CD14-positive monocyte (primary cell): Measurements from ENCODE around the gene RER1. TPM values are rescaled to one million over a fixed set of nuclear protein-coding genes. Genes with fewer than 3 reads are reported as not detected.

Source experiments
- DNase-seq, 3 donors: peaks; one replicate each; pipeline ENCODE4 v3.0.0-alpha.2; 2011 to 2022
- H2AFZ ChIP-seq: 2 replicates; pipeline ENCODE4 v1.6.0; 2012; ENCODE audit warnings: mild to moderate bottlenecking, low read depth, low read length, inconsistent platforms; ENCODE audit not compliant: insufficient read depth, poor library complexity, severe bottlenecking
- H3K27ac ChIP-seq, 2 donors: 1 replicate in 1 of 2; 2 replicates in 1 of 2; pipeline ENCODE4 v1.5.1; 2012 to 2013; ENCODE audit warnings: low read length in 2 of 2, control low read depth in 1 of 2, inconsistent platforms in 1 of 2, low read depth in 1 of 2, mild to moderate bottlenecking in 1 of 2
- H3K27me3 ChIP-seq, 2 donors: one replicate each; pipeline versions ENCODE4 v1.6.0 to v1.6.1; 2011 to 2013; ENCODE audit warnings: low read length in 2 of 2; ENCODE audit not compliant: control insufficient read depth in 2 of 2, insufficient read depth in 2 of 2
- H3K36me3 ChIP-seq, 2 donors: replicated peaks in 1 of 2; 1 replicate in 1 of 2; 2 replicates in 1 of 2; pipeline versions ENCODE4 v1.5.1 to v1.6.1; 2012 to 2013; ENCODE audit warnings: low read length in 2 of 2, control low read depth in 1 of 2, inconsistent platforms in 1 of 2, mild to moderate bottlenecking in 1 of 2; ENCODE audit not compliant: insufficient read depth in 2 of 2, control insufficient read depth in 1 of 2
- H3K4me1 ChIP-seq, 2 donors: 1 replicate in 1 of 2; 2 replicates in 1 of 2; pipeline versions ENCODE4 v1.5.1 to v1.6.1; 2012 to 2013; ENCODE audit warnings: low read length in 2 of 2, control low read depth in 1 of 2, inconsistent platforms in 1 of 2, mild to moderate bottlenecking in 1 of 2, moderate library complexity in 1 of 2; ENCODE audit not compliant: insufficient read depth in 2 of 2, control insufficient read depth in 1 of 2
- H3K4me2 ChIP-seq: replicated peaks from 2 replicates; pipeline ENCODE3; 2012; ENCODE audit warnings: low read length, moderate library complexity, mild to moderate bottlenecking; ENCODE audit not compliant: poor library complexity, severe bottlenecking; ENCODE audit errors: extremely low read depth
- H3K4me3 ChIP-seq, 3 experiments: fragments of 200-600 bp in 1 of 3; sonication (generic) in 1 of 3; replicated peaks in 1 of 3; 1 replicate in 2 of 3; 2 replicates in 1 of 3; pipeline ENCODE4 v1.5.1; 2011 to 2013; ENCODE audit warnings: low read length in 3 of 3, mild to moderate bottlenecking in 3 of 3, control low read depth in 2 of 3, low read depth in 2 of 3, inconsistent platforms in 1 of 3, moderate library complexity in 1 of 3
- H3K79me2 ChIP-seq: 2 replicates; pipeline ENCODE4 v1.6.0; 2012; ENCODE audit warnings: mild to moderate bottlenecking, control low read depth, inconsistent platforms, low read length, moderate library complexity; ENCODE audit not compliant: insufficient read depth
- H3K9ac ChIP-seq: 2 replicates; pipeline ENCODE4 v1.6.0; 2017; ENCODE audit warnings: low read length, mild to moderate bottlenecking; ENCODE audit not compliant: insufficient read depth, poor library complexity, severe bottlenecking
- H3K9me3 ChIP-seq, 2 donors: replicated peaks in 1 of 2; 1 replicate in 1 of 2; 2 replicates in 1 of 2; pipeline versions ENCODE4 v1.5.1 to v1.6.1; 2012 to 2013; ENCODE audit warnings: low read length in 2 of 2, control low read depth in 1 of 2; ENCODE audit not compliant: control insufficient read depth in 1 of 2, insufficient read depth in 1 of 2
- H4K20me1 ChIP-seq: 2 replicates; pipeline ENCODE4 v1.6.0; 2012; ENCODE audit warnings: mild to moderate bottlenecking, low read length, control low read depth, moderate library complexity; ENCODE audit not compliant: insufficient read depth
- H3K27ac Mint-ChIP-seq, 7 donors: one replicate each; pipeline ENCODE4 v1.8.0; 2020; ENCODE audit warnings: mild to moderate bottlenecking in 7 of 7, mixed read lengths in 7 of 7, moderate library complexity in 6 of 7, inconsistent platforms in 2 of 7
- H3K27me3 Mint-ChIP-seq, 3 donors: one replicate each; pipeline ENCODE4 v1.8.0; 2021 to 2022; ENCODE audit warnings: low read depth in 3 of 3, mild to moderate bottlenecking in 3 of 3, mixed read lengths in 3 of 3, moderate library complexity in 3 of 3, inconsistent platforms in 1 of 3
- H3K36me3 Mint-ChIP-seq, 2 donors: one replicate each; pipeline ENCODE4 v1.8.0; 2020; ENCODE audit warnings: mixed read lengths in 2 of 2, inconsistent platforms in 1 of 2, mild to moderate bottlenecking in 1 of 2
- H3K4me1 Mint-ChIP-seq: one replicate; pipeline ENCODE4 v1.8.0; 2020; ENCODE audit warnings: mild to moderate bottlenecking, mixed read lengths
- H3K4me3 Mint-ChIP-seq, 2 donors: one replicate each; pipeline ENCODE4 v1.8.0; 2020; ENCODE audit warnings: mild to moderate bottlenecking in 2 of 2, mixed read lengths in 2 of 2, moderate library complexity in 1 of 2
- H3K9me3 Mint-ChIP-seq, 7 donors: one replicate each; pipeline ENCODE4 v1.8.0; 2020 to 2022; ENCODE audit warnings: mixed read lengths in 7 of 7, mild to moderate bottlenecking in 6 of 7, moderate library complexity in 6 of 7, inconsistent platforms in 2 of 7
- WGBS: methylation state at CpG from one replicate; pipeline ENCODE4 v1.1.5; 2013; ENCODE audit warnings: missing lambda C conversion rate; ENCODE audit not compliant: insufficient coverage; 5-methylcytosine and 5-hydroxymethylcytosine counted together
- intact Hi-C, 2 donors: fragments of 100-400 bp; cut with micrococcal nuclease; formaldehyde crosslinking; loops; one replicate each; pipeline versions ENCODE4 v1.15.0 to v1.15.1; 2023
- polyA plus RNA-seq, 3 donors: library from polyadenylated mRNA; depleted of rRNA in 1 of 3; unstranded in 2 of 3; stranded (reverse) in 1 of 3; fragments of 300-500 nt in 2 of 3; fragments of >200 nt in 1 of 3; fragmentation: Illumina TruSeq in 2 of 3; gene quantifications; 1 replicate in 2 of 3; 2 replicates in 1 of 3; pipeline ENCODE4 v1.2.3, GENCODE V29; 2012 to 2021
- TF ChIP-seq, protein P1 (sequence below): fragments of 200-600 bp; IDR thresholded peaks from one replicate; pipeline ENCODE4 v1.8.0; 2022; ENCODE audit warnings: antibody characterized with exemption, mild to moderate bottlenecking

Gene RER1
- polyA plus RNA-seq, 3 donors, result 98.3 to 235 (median 193) TPM

- H3K27ac ChIP-seq, result peak overlapping the region in 1 of 2 donors; percentile 58
- no peak for DNase-seq
- no peaks in the 10 kb centered on the region for H3K9me3 ChIP-seq
- peaks cover 14% of the 10 kb centered on the region for H3K79me2 ChIP-seq
- H3K27me3 Mint-ChIP-seq, result peaks cover 0 to 2% (median 0%) of the 10 kb centered on the region in 3 donors
- no peak overlapping the region for H3K9ac ChIP-seq
- H3K27ac Mint-ChIP-seq, result peak overlapping the region in 5 of 7 donors; percentile 37 to 74 (median 66)
- no peak overlapping the region for H2AFZ ChIP-seq
- H3K36me3 ChIP-seq, result peaks cover 80 to 94% of the 10 kb centered on the region in 2 donors
- H3K36me3 Mint-ChIP-seq, result peaks cover 84 to 98% of the 10 kb centered on the region in 2 donors
- H3K9me3 Mint-ChIP-seq, result no peaks in the 10 kb centered on the region
- no peaks in the 10 kb centered on the region for H3K27me3 ChIP-seq
- no peak overlapping the region for H3K4me3 ChIP-seq
- H4K20me1 ChIP-seq, result peaks cover 82% of the 10 kb centered on the region
- TF ChIP-seq, protein P1, sequence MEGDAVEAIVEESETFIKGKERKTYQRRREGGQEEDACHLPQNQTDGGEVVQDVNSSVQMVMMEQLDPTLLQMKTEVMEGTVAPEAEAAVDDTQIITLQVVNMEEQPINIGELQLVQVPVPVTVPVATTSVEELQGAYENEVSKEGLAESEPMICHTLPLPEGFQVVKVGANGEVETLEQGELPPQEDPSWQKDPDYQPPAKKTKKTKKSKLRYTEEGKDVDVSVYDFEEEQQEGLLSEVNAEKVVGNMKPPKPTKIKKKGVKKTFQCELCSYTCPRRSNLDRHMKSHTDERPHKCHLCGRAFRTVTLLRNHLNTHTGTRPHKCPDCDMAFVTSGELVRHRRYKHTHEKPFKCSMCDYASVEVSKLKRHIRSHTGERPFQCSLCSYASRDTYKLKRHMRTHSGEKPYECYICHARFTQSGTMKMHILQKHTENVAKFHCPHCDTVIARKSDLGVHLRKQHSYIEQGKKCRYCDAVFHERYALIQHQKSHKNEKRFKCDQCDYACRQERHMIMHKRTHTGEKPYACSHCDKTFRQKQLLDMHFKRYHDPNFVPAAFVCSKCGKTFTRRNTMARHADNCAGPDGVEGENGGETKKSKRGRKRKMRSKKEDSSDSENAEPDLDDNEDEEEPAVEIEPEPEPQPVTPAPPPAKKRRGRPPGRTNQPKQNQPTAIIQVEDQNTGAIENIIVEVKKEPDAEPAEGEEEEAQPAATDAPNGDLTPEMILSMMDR, result no peak
- no peaks in the 10 kb centered on the region for H3K4me1 Mint-ChIP-seq
- 96% methylated on average over 5 of the region's 14 CpGs for WGBS
- intact Hi-C loops, result no loop called here
- no peaks in the 10 kb centered on the region for H3K4me1 ChIP-seq
- H3K4me2 ChIP-seq, result no peak overlapping the region
- peak overlapping the region in 1 of 2 donors; percentile 37 for H3K4me3 Mint-ChIP-seq
These were observed 9.5 kb downstream of the RER1 start for GRCh38 chr1:2400950-2401649.

DNA sequence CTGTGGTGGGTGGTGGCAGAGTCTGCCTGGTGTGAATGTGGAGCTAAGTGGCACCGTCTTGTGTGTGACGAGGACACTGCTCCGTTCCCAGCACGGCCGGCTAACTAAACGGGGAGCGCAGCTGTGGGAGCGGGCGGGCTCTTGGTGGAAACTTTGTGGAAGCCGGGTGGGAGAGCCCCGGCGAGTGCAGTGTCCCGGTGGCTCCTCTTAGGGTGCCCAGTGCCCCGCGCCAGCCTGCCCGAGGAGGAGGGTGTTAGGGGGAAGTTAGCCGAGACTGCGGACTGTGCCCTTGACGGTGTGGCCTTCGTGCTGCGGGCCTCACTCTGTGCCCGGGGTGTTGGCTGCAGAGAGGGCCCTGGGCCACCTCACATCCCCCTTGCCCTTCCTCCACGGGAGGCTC lies 10.8 kb downstream of the RER1 start:
- no peak overlapping the region for H3K27ac ChIP-seq
- no peaks in the 10 kb centered on the region for H3K9me3 ChIP-seq
- H3K36me3 ChIP-seq, result peaks cover 69 to 85% of the 10 kb centered on the region in 2 donors
- Mint-ChIP-seq H3K4me3 (no peak overlapping the region), H3K4me1 (no peaks in the 10 kb centered on the region), H3K36me3 (peaks cover 73 to 89% of the 10 kb centered on the region in 2 donors), H3K9me3 (no peaks in the 10 kb centered on the region), H3K27ac (peak overlapping the region in 2 of 7 donors; percentile 1 to 48), H3K27me3 (no peaks in the 10 kb centered on the region)
- DNase-seq, result no peak
- no peak overlapping the region for H3K9ac ChIP-seq
- H3K27me3 ChIP-seq, result no peaks in the 10 kb centered on the region
- H3K4me1 ChIP-seq, result no peaks in the 10 kb centered on the region
- no peak overlapping the region for H2AFZ ChIP-seq
- H4K20me1 ChIP-seq, result peaks cover 70% of the 10 kb centered on the region
- TF ChIP-seq, protein P1, result no peak
- no peak overlapping the region for H3K4me2 ChIP-seq
- 98% methylated on average over 17 of the region's 23 CpGs for WGBS
- peaks cover 11% of the 10 kb centered on the region for H3K79me2 ChIP-seq
- intact Hi-C loops, result no loop called here
- H3K4me3 ChIP-seq, result no peak overlapping the region
